Sigmoid colon (tissue), 7 donors: ENCODE data around the gene DPYSL5. TPM values are rescaled to one million over a fixed set of nuclear protein-coding genes. Genes with fewer than 3 reads are reported as not detected.

Experiments used
- DNase-seq: peaks from one replicate; pipeline ENCODE4 v3.0.0-alpha.2; 2019
- H3K27ac ChIP-seq, 4 donors: fragments of 200-600 bp; sonication (generic); one replicate each; pipeline ENCODE4 v1.5.1; 2016 to 2019; ENCODE audit warnings: mild to moderate bottlenecking in 1 of 4
- H3K27me3 ChIP-seq, 3 donors: fragments of 200-600 bp; sonication (generic); one replicate each; pipeline ENCODE4 v1.5.1; 2019; ENCODE audit warnings: mild to moderate bottlenecking in 1 of 3
- H3K36me3 ChIP-seq, 4 donors: fragments of 200-600 bp; sonication (generic); one replicate each; pipeline ENCODE4 v1.5.1; 2016 to 2019
- H3K4me1 ChIP-seq, 4 donors: fragments of 200-600 bp; sonication (generic); one replicate each; pipeline ENCODE4 v1.5.1; 2017 to 2019
- H3K4me3 ChIP-seq, 4 donors: fragments of 200-600 bp; sonication (generic); one replicate each; pipeline ENCODE4 v1.5.1; 2017 to 2019; ENCODE audit warnings: mild to moderate bottlenecking in 2 of 4, moderate library complexity in 1 of 4
- H3K9me3 ChIP-seq, 4 donors: fragments of 200-600 bp in 3 of 4; sonication (generic) in 3 of 4; one replicate each; pipeline versions ENCODE4 v1.5.1 to v1.6.1; 2013 to 2019
- CTCF ChIP-seq, 4 experiments: fragments of 450-650 bp in 3 of 4; fragments of 200-600 bp in 1 of 4; IDR thresholded peaks; one replicate each; pipeline ENCODE4 v1.5.1; 2016 to 2019; ENCODE audit warnings: antibody characterized with exemption in 4 of 4, mild to moderate bottlenecking in 3 of 4, moderate library complexity in 2 of 4
- EP300 ChIP-seq, 4 donors: sonication (generic); formaldehyde crosslinking; IDR thresholded peaks; one replicate each; pipeline ENCODE4 v1.6.1; 2017; ENCODE audit warnings: antibody characterized with exemption in 4 of 4
- POLR2A ChIP-seq, 2 donors: fragments of 450-650 bp; IDR thresholded peaks; one replicate each; pipeline ENCODE4 v1.6.1; 2016; ENCODE audit warnings: antibody characterized with exemption in 2 of 2, mild to moderate bottlenecking in 2 of 2, moderate library complexity in 2 of 2
- POLR2AphosphoS5 ChIP-seq, 4 donors: sonication (generic); formaldehyde crosslinking; IDR thresholded peaks; one replicate each; pipeline ENCODE4 v1.6.1; 2017; ENCODE audit warnings: antibody characterized with exemption in 4 of 4
- WGBS, 2 donors: extraction: QIAGEN DNeasy Blood & Tissue Kit; methylation state at CpG; one replicate each; pipeline ENCODE4 v1.1.7; 2013; 5-methylcytosine and 5-hydroxymethylcytosine counted together
- intact Hi-C: fragments of 100-400 bp; cut with DNase I; formaldehyde crosslinking; loops from one replicate; pipeline ENCODE4 v1.15.1; 2023
- polyA plus RNA-seq, 3 donors: library from polyadenylated mRNA; stranded (reverse); fragments of 200-250 nt; gene quantifications; one replicate each; pipeline ENCODE4 v1.2.3, GENCODE V29; 2013
- total RNA-seq, 4 donors: library from RNA; depleted of rRNA; stranded (reverse); fragments of >200 nt; gene quantifications; one replicate each; pipeline ENCODE4 v1.1.0, GENCODE V29; 2016
- donor health status: healthy with polysubstance abuse.
- donor health status: Bipolar disorder and iron deficiency.
- donor health status: healthy.

Gene DPYSL5
- total and polyA plus RNA-seq, 7 donors = 0.16 to 1.9 (median 0.74) TPM; not detected in 2

GRCh38 chr2:26934985-26935384, 87.1 kb downstream of the DPYSL5 start:
- WGBS, 2 donors = 62 to 63% methylated on average over 3 of the region's 3 CpGs
- TF ChIP-seq CTCF (IDR thresholded peaks at IDR 0.05) = no peak
- no peak for TF ChIP-seq POLR2A (IDR thresholded peaks at IDR 0.05)
- TF ChIP-seq EP300 (IDR thresholded peaks at IDR 0.05) = no peak
- TF ChIP-seq POLR2AphosphoS5 (IDR thresholded peaks at IDR 0.05) = no peak
- no peaks in the 10 kb centered on the region for H3K4me1 ChIP-seq
- H3K4me3 ChIP-seq = no peak overlapping the region
- H3K27me3 ChIP-seq = peaks cover 0 to 5% (median 0%) of the 10 kb centered on the region in 3 donors
- H3K27ac ChIP-seq = no peak overlapping the region
- intact Hi-C loops = no loop called here
- no peaks in the 10 kb centered on the region for H3K9me3 ChIP-seq
- no peaks in the 10 kb centered on the region for H3K36me3 ChIP-seq
- no peak for DNase-seq

- 83 to 88% methylated on average over 5 of the region's 5 CpGs for WGBS, 2 donors
- intact Hi-C loops = no loop called here
- no peak for TF ChIP-seq CTCF (IDR thresholded peaks at IDR 0.05)
- no peak for TF ChIP-seq EP300 (IDR thresholded peaks at IDR 0.05)
- TF ChIP-seq POLR2A (IDR thresholded peaks at IDR 0.05) = no peak
- TF ChIP-seq POLR2AphosphoS5 (IDR thresholded peaks at IDR 0.05) = no peak
Measured at GRCh38 chr2:26936855-26937254, 88.9 kb downstream of the DPYSL5 start.

GRCh38 chr2:26938399-26939118, 90.6 kb downstream of the DPYSL5 start:
- Histone ChIP-seq H3K9me3 (no peaks in the 10 kb centered on the region), H3K27ac (no peak overlapping the region), H3K4me1 (no peaks in the 10 kb centered on the region), H3K27me3 (peaks cover 0 to 11% (median 5%) of the 10 kb centered on the region in 3 donors), H3K4me3 (no peak overlapping the region), H3K36me3 (no peaks in the 10 kb centered on the region)
- intact Hi-C loops = no loop called here
- DNase-seq = no peak
- WGBS, 2 donors = 75 to 79% methylated on average over 10 of the region's 10 CpGs
- no peak for TF ChIP-seq CTCF (IDR thresholded peaks at IDR 0.05)
- no peak for TF ChIP-seq POLR2A (IDR thresholded peaks at IDR 0.05)
- no peak for TF ChIP-seq POLR2AphosphoS5 (IDR thresholded peaks at IDR 0.05)
- no peak for TF ChIP-seq EP300 (IDR thresholded peaks at IDR 0.05)

More at GRCh38 chr2:26936855-26937254, 88.9 kb downstream of the DPYSL5 start:
- Histone ChIP-seq H3K9me3 (no peaks in the 10 kb centered on the region), H3K4me1 (no peaks in the 10 kb centered on the region), H3K4me3 (no peak overlapping the region), H3K36me3 (no peaks in the 10 kb centered on the region), H3K27me3 (no peaks in the 10 kb centered on the region), H3K27ac (no peak overlapping the region)
- no peak for DNase-seq

GRCh38 chr2:26940001-26940400, 92.1 kb downstream of the DPYSL5 start:
- intact Hi-C loops = no loop called here
- no peak for DNase-seq
- Histone ChIP-seq H3K27me3 (peaks cover 0 to 20% (median 5%) of the 10 kb centered on the region in 3 donors), H3K27ac (no peak overlapping the region), H3K9me3 (no peaks in the 10 kb centered on the region), H3K4me3 (no peak overlapping the region), H3K36me3 (no peaks in the 10 kb centered on the region), H3K4me1 (no peaks in the 10 kb centered on the region)
- WGBS, 2 donors = 83 to 90% methylated on average over 9 of the region's 9 CpGs
- TF ChIP-seq EP300 (IDR thresholded peaks at IDR 0.05) (no peak), CTCF (IDR thresholded peaks at IDR 0.05) (no peak), POLR2AphosphoS5 (IDR thresholded peaks at IDR 0.05) (no peak), POLR2A (IDR thresholded peaks at IDR 0.05) (no peak)
